ENCODE results near the gene C1orf115. TPM values are rescaled to one million over a fixed set of nuclear protein-coding genes. Genes with fewer than 3 reads are reported as not detected.
"Not testable (repeated sequence)": the region's sequence is repeated elsewhere in the genome, so short reads cannot be mapped to it uniquely, and the experiment has no call there.

C1orf115 gene
- total RNA-seq, 1 donor from 2014 or later: 34.7 TPM

- TF ChIP-seq CTCF (IDR thresholded peaks at IDR 0.05; ENCODE audit: unreplicated experiment): no peak
- peak overlapping the region; percentile 50 for H3K27ac Mint-ChIP-seq (ENCODE audit: unreplicated experiment)
Observed at GRCh38 chr1:220732137-220732536, 42.0 kb downstream of the C1orf115 start.

GRCh38 chr1:220732621-220733020, 42.5 kb downstream of the C1orf115 start:
- TF ChIP-seq CTCF (IDR thresholded peaks at IDR 0.05; ENCODE audit: unreplicated experiment): no peak
- H3K4me1 Mint-ChIP-seq (ENCODE audit: unreplicated experiment): peaks cover 21% of the 10 kb centered on the region
- H3K27ac Mint-ChIP-seq (ENCODE audit: unreplicated experiment): peak overlapping the region; percentile 50
- DNase-seq (ENCODE audit: low spot score): peak; percentile 20
- no peaks in the 10 kb centered on the region for H3K9me3 Mint-ChIP-seq (ENCODE audit: unreplicated experiment)
- no peaks in the 10 kb centered on the region for H3K36me3 Mint-ChIP-seq (ENCODE audit: low read depth, unreplicated experiment)
- H3K27me3 Mint-ChIP-seq (ENCODE audit: unreplicated experiment): peaks cover 6% of the 10 kb centered on the region
- no peak overlapping the region for H3K4me3 Mint-ChIP-seq (ENCODE audit: unreplicated experiment)

More at GRCh38 chr1:220732137-220732536, 42.0 kb downstream of the C1orf115 start:
- no peaks in the 10 kb centered on the region for H3K36me3 Mint-ChIP-seq (ENCODE audit: low read depth, unreplicated experiment)
- no peaks in the 10 kb centered on the region for H3K9me3 Mint-ChIP-seq (ENCODE audit: unreplicated experiment)
- peaks cover 21% of the 10 kb centered on the region for H3K4me1 Mint-ChIP-seq (ENCODE audit: unreplicated experiment)
- no peak for DNase-seq (ENCODE audit: low spot score)
- peak overlapping the region; percentile 8 for H3K4me3 Mint-ChIP-seq (ENCODE audit: unreplicated experiment)
- peaks cover 6% of the 10 kb centered on the region for H3K27me3 Mint-ChIP-seq (ENCODE audit: unreplicated experiment)

GRCh38 chr1:220733086-220733601, 43.0 kb downstream of the C1orf115 start:
- H3K9me3 Mint-ChIP-seq (ENCODE audit: unreplicated experiment): no peaks in the 10 kb centered on the region
- H3K27me3 Mint-ChIP-seq (ENCODE audit: unreplicated experiment): peaks cover 6% of the 10 kb centered on the region
- no peaks in the 10 kb centered on the region for H3K36me3 Mint-ChIP-seq (ENCODE audit: low read depth, unreplicated experiment)
- DNase-seq (ENCODE audit: low spot score): peak; percentile 89
- peaks cover 21% of the 10 kb centered on the region for H3K4me1 Mint-ChIP-seq (ENCODE audit: unreplicated experiment)
- TF ChIP-seq CTCF (IDR thresholded peaks at IDR 0.05; ENCODE audit: unreplicated experiment): peak; percentile 93
- H3K27ac Mint-ChIP-seq (ENCODE audit: unreplicated experiment): no peak overlapping the region
- H3K4me3 Mint-ChIP-seq (ENCODE audit: unreplicated experiment): no peak overlapping the region

GRCh38 chr1:220734571-220735326, 44.6 kb downstream of the C1orf115 start:
- Mint-ChIP-seq H3K36me3 (ENCODE audit: low read depth, unreplicated experiment) (no peaks in the 10 kb centered on the region), H3K27ac (ENCODE audit: unreplicated experiment) (no peak overlapping the region), H3K4me1 (ENCODE audit: unreplicated experiment) (peaks cover 21% of the 10 kb centered on the region), H3K4me3 (ENCODE audit: unreplicated experiment) (no peak overlapping the region), H3K9me3 (ENCODE audit: unreplicated experiment) (no peaks in the 10 kb centered on the region), H3K27me3 (ENCODE audit: unreplicated experiment) (peaks cover 6% of the 10 kb centered on the region)
- no peak for DNase-seq (ENCODE audit: low spot score)
- TF ChIP-seq CTCF (IDR thresholded peaks at IDR 0.05; ENCODE audit: unreplicated experiment): no peak

GRCh38 chr1:220736283-220736682, 46.1 kb downstream of the C1orf115 start:
- not testable (repeated sequence) for H3K4me3 Mint-ChIP-seq (ENCODE audit: unreplicated experiment); H3K36me3 Mint-ChIP-seq (ENCODE audit: low read depth, unreplicated experiment); H3K27ac Mint-ChIP-seq (ENCODE audit: unreplicated experiment); H3K9me3 Mint-ChIP-seq (ENCODE audit: unreplicated experiment); H3K27me3 Mint-ChIP-seq (ENCODE audit: unreplicated experiment); DNase-seq (ENCODE audit: low spot score)
- peaks cover 14% of the 10 kb centered on the region for H3K4me1 Mint-ChIP-seq (ENCODE audit: unreplicated experiment)
